HG03196 (cell line): ENCODE measurements around the gene VPS16.
"Not testable (repeated sequence)": the region's sequence is repeated elsewhere in the genome, so short reads cannot be mapped to it uniquely, and the experiment has no call there.

Experiments used
- ATAC-seq: cut with Tn5 transposase; IDR thresholded peaks from one replicate; pipeline ENCODE4 v1.9.1; 2021; ENCODE audit not compliant: unreplicated experiment

Gene VPS16

DNA sequence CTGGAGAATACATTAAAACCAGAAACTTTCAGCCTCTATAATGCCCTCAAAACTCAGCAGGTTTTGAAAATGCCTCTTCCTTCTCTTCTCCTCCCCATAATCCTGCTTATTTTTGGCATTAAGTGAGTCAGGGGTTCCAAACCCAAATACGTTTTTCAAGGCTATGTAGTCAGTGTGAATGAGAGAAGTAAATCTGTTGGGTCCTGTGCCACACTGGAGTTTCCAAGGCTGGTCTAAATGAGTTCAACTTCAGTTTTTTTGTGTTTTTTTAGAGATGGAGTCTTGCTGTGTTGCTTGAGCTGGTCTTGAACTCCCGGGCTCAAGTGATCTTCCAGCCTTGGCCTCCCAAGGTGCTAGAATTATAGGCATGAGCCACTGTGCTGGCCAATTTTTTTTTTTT, 53.7 kb downstream of the VPS16 start:
- no peak for ATAC-seq

DNA sequence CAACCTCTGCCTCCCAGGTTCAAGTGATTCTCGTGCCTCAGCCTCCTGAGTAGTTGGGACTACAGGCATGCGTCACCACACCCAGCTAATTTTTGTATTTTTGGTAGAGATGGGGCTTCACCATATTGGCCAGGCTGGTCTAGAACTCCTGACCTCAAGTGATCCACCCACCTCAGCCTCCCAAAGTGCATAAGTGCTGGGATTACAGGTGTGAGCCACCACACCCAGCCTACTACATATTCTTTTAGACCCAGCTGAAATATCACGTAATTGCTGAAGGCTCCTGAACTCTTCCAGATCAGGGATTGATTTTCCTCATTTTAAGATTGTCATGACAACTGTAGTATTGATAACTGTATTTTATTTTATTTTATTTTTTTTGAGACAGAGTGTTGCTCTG, 54.6 kb downstream of the VPS16 start:
- not testable (repeated sequence) for ATAC-seq

DNA sequence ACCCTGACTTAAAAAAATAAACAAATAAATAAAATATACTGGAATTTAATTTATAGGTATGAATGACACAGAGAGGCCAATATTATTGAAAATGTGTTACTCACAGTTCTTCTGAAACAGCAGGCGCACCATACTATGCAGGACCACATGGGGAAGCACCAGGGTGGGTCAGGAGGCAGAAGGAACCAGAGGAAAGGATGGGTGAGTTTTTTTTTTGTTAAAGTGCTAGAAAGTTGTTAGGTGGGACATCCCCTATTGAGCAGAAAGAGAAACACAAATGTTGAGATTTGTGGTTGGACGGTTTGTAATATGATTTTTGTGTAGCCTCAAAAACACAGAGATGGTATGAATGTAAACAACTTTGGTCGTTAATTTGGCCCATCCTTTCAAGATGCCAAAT, 58.7 kb downstream of the VPS16 start:
- ATAC-seq: no peak

GRCh38 chr20:2900845-2901592, 60.5 kb downstream of the VPS16 start:
- no peak for ATAC-seq

DNA sequence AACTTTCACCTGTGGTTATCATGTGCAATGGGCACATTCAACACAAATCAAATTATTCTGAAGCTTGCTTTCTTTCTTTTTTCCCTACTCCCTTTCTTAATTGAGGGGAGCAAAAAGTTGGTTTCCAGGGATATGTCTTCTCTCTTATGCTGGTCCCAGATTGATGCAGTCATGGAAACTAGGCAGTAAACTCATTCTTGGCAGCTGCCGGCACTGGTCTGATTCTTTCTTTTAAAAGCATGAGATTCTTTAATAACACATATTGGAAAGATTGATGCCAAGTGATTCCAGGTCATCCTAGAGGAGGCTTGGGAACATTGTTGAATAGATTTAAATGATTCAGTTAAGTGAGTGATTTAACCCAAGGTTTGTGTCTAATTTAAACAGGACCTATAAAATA, 61.7 kb downstream of the VPS16 start:
- ATAC-seq: no peak

- ATAC-seq: no peak
Measured at GRCh38 chr20:2902818-2903217, 62.3 kb downstream of the VPS16 start.

DNA sequence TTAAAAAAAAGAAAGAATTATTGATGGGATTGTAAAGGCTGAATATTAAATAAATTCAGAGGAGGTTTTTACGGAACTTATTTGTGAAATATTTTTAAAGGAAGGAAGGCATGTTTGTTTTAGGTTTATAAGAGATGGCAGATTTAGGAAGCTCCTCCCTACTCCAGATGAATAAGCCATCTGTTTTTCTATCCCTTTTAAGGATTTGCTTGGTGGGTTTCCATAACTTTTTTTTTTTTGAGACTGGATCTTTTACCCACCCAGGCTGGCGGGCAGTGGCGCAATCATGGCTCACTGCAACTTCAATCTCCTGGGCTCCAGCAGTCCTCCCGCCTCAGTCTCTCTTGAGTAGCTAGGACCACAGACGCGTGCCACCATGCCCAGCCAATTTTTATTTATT, 63.1 kb downstream of the VPS16 start:
- no peak for ATAC-seq

DNA sequence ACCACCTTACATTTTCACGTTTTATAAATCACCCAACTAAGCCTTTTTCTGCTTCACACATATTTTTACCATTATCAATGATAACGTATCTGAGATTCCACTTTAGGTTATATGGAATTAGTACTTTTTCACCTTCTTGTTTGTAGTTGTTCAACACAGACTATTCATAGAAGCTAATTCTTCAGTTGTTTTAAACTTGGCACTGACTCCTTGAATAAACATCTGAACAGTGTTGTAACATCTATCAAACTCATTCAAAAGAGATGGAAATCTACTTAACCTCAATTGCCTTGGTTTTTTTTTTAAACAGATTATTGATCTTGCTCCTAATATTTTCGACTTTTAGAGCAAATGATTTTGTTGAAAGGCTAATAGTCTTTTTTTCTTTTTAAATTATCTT, 67.0 kb downstream of the VPS16 start:
- ATAC-seq: no peak

GRCh38 chr20:2909953-2910352, 69.4 kb downstream of the VPS16 start:
- no peak for ATAC-seq

GRCh38 chr20:2911200-2911599, 70.7 kb downstream of the VPS16 start:
- ATAC-seq: no peak

- ATAC-seq: no peak
Measured at GRCh38 chr20:2914160-2914559, 73.6 kb downstream of the VPS16 start.
